Transverse colon (tissue), 4 donors: Measurements from ENCODE around the gene GPR15. TPM values are rescaled to one million over a fixed set of nuclear protein-coding genes. Genes with fewer than 3 reads are reported as not detected.

ENCODE experiments used
- DNase-seq: peaks from one replicate; pipeline ENCODE4 v3.0.0-alpha.2; 2019
- H3K27ac ChIP-seq, 4 donors: fragments of 200-600 bp; sonication (generic); 2 replicates each; pipeline ENCODE4 v1.5.1; 2016 to 2018; ENCODE audit warnings: inconsistent platforms in 4 of 4
- H3K27me3 ChIP-seq: fragments of 200-600 bp; sonication (generic); 2 replicates; pipeline ENCODE4 v1.5.1; 2017; ENCODE audit warnings: inconsistent platforms
- H3K36me3 ChIP-seq, 4 donors: fragments of 200-600 bp; sonication (generic); 2 replicates each; pipeline ENCODE4 v1.5.1; 2017 to 2019; ENCODE audit warnings: inconsistent platforms in 4 of 4
- H3K4me1 ChIP-seq, 4 donors: fragments of 200-600 bp; sonication (generic); 2 replicates each; pipeline ENCODE4 v1.5.1; 2017 to 2020; ENCODE audit warnings: inconsistent platforms in 4 of 4
- H3K4me3 ChIP-seq, 4 donors: fragments of 200-600 bp; sonication (generic); 1 replicate in 1 of 4; 2 replicates in 3 of 4; pipeline versions ENCODE4 v1.5.1 to v1.6.1; 2017 to 2019; ENCODE audit warnings: inconsistent platforms in 4 of 4
- H3K9me3 ChIP-seq, 2 donors: fragments of 200-600 bp; sonication (generic); 2 replicates each; pipeline ENCODE4 v1.5.1; 2017 to 2019; ENCODE audit warnings: inconsistent platforms in 2 of 2
- CTCF ChIP-seq, 5 experiments: fragments of 200-600 bp in 3 of 5; fragments of 450-650 bp in 2 of 5; sonication (generic) in 3 of 5; IDR thresholded peaks; 1 replicate in 2 of 5; 2 replicates in 3 of 5; pipeline ENCODE4 v1.5.1; 2016 to 2017; ENCODE audit warnings: antibody characterized with exemption in 5 of 5, inconsistent platforms in 3 of 5, mild to moderate bottlenecking in 2 of 5, moderate library complexity in 1 of 5
- EP300 ChIP-seq: sonication (generic); formaldehyde crosslinking; IDR thresholded peaks from one replicate; pipeline ENCODE4 v1.6.1; 2017; ENCODE audit warnings: antibody characterized with exemption, low read depth
- POLR2A ChIP-seq: fragments of 450-650 bp; IDR thresholded peaks from one replicate; pipeline ENCODE4 v1.6.1; 2016; ENCODE audit warnings: antibody characterized with exemption, mild to moderate bottlenecking, moderate library complexity
- POLR2AphosphoS5 ChIP-seq, 3 donors: sonication (generic); formaldehyde crosslinking; IDR thresholded peaks; one replicate each; pipeline ENCODE4 v1.6.1; 2016; ENCODE audit warnings: antibody characterized with exemption in 3 of 3
- WGBS, 2 donors: methylation state at CpG; one replicate each; pipeline ENCODE4 v1.1.5; 2018; ENCODE audit warnings: low coverage in 1 of 2; 5-methylcytosine and 5-hydroxymethylcytosine counted together
- in situ Hi-C, 4 donors: fragments of 200-750 bp; cut with MboI; loops; one replicate each; pipeline versions ENCODE4 v1.15.0 to v1.15.1; 2017; ENCODE audit warnings: low sequenced_read_pairs in 3 of 4, low pct_ligation_motif_present in 1 of 4, low pct_unique_long_range_greater_than_20kb in 1 of 4
- intact Hi-C: fragments of 100-400 bp; cut with DNase I; formaldehyde crosslinking; loops from one replicate; pipeline ENCODE4 v1.15.1; 2023; ENCODE audit warnings: low total_unique reads
- total RNA-seq, 4 donors: library from RNA; depleted of rRNA; stranded (reverse); fragments of >200 nt; gene quantifications; one replicate each; pipeline ENCODE4 v1.1.0, GENCODE V29; 2016

Gene GPR15
- 10 to 100 TPM in 1 of 4 donors, 1 to 10 TPM in 2, under 1 TPM in 1; 0.60 to 11.7 (median 5.5) TPM for total RNA-seq

GRCh38 chr3:98531622-98532274 is at the start of gene GPR15:
TSS of gene GPR15 (plus strand) at chr3:98531978. CDS start at chr3:98532034, 56 bp downstream.
- no peaks in the 10 kb centered on the region for H3K36me3 ChIP-seq
- 48 to 64% methylated on average over 3 to 7 of the region's 7 CpGs for WGBS, 2 donors
- H3K27ac ChIP-seq, result peak within 1 kb of the TSS; percentile 45 to 60 (median 54)
- peak within 1 kb of the TSS in 3 of 4 donors; percentile 18 to 19 (median 19) for H3K4me3 ChIP-seq
- TF ChIP-seq POLR2AphosphoS5 (IDR thresholded peaks at IDR 0.05) (peak in 1 of 3 donors; percentile 36), CTCF (IDR thresholded peaks at IDR 0.05) (no peak)
- no peak for DNase-seq
- H3K27me3 ChIP-seq, result no peaks in the 10 kb centered on the region
- in situ Hi-C loops (no loop called here), intact Hi-C loops (no loop called here)
- H3K9me3 ChIP-seq, result no peaks in the 10 kb centered on the region
- no peaks in the 10 kb centered on the region for H3K4me1 ChIP-seq

- no peaks in the 10 kb centered on the region for H3K36me3 ChIP-seq
- H3K27ac ChIP-seq, result no peak overlapping the region
- 44% methylated on average over 2 to 3 of the region's 3 CpGs for WGBS, 2 donors
- in situ Hi-C loops, result no loop called here
- H3K4me3 ChIP-seq, result no peak overlapping the region
- DNase-seq, result no peak
- H3K27me3 ChIP-seq, result no peaks in the 10 kb centered on the region
- H3K4me1 ChIP-seq, result no peaks in the 10 kb centered on the region
- peaks cover 0 to under 1% of the 10 kb centered on the region in 2 donors for H3K9me3 ChIP-seq
- intact Hi-C loops, result no loop called here
- TF ChIP-seq EP300, result no peak
- TF ChIP-seq POLR2A, result no peak
- TF ChIP-seq CTCF (IDR thresholded peaks at IDR 0.05), result no peak
- no peak for TF ChIP-seq POLR2AphosphoS5 (IDR thresholded peaks at IDR 0.05)
These were observed 48.9 kb upstream of the GPR15 start for GRCh38 chr3:98482717-98483482.

GRCh38 chr3:98483626-98484025 is 48.2 kb upstream of the GPR15 start:
- intact Hi-C loops (no loop called here), in situ Hi-C loops (no loop called here)
- WGBS, 2 donors, result 89 to 91% methylated on average over 3 of the region's 3 CpGs
- Histone ChIP-seq H3K4me1 (no peaks in the 10 kb centered on the region), H3K4me3 (no peak overlapping the region), H3K27ac (no peak overlapping the region), H3K36me3 (no peaks in the 10 kb centered on the region), H3K9me3 (peaks cover 7 to 8% of the 10 kb centered on the region in 2 donors), H3K27me3 (no peaks in the 10 kb centered on the region)
- no peak for DNase-seq
- no peak for TF ChIP-seq EP300
- no peak for TF ChIP-seq POLR2A
- no peak for TF ChIP-seq POLR2AphosphoS5 (IDR thresholded peaks at IDR 0.05)
- TF ChIP-seq CTCF (IDR thresholded peaks at IDR 0.05), result no peak

- in situ Hi-C loops, result no loop called here
- intact Hi-C loops, result no loop called here
- Histone ChIP-seq H3K4me1 (no peaks in the 10 kb centered on the region), H3K9me3 (no peaks in the 10 kb centered on the region), H3K27ac (no peak within 1 kb of the TSS), H3K4me3 (no peak within 1 kb of the TSS), H3K27me3 (no peaks in the 10 kb centered on the region), H3K36me3 (no peaks in the 10 kb centered on the region)
- 79 to 88% methylated on average over 2 of the region's 2 CpGs for WGBS, 2 donors
- no peak for DNase-seq
- TF ChIP-seq POLR2AphosphoS5 (IDR thresholded peaks at IDR 0.05) (no peak), EP300 (no peak), POLR2A (no peak), CTCF (IDR thresholded peaks at IDR 0.05) (no peak)
These were observed 34.4 kb upstream of the GPR15 start, which contains the start of gene OR5K2 for GRCh38 chr3:98497381-98497780. TSS of gene OR5K2 (plus strand) at chr3:98497681. CDS start at chr3:98497681, 0 bp downstream.
